ENCODE data around the gene NCK2.

The NCK2 gene

GRCh38 chr2:105937498-105938097 is 192.9 kb downstream of the NCK2 start:
- no peak for DNase-seq (ENCODE audit: low read depth)
- no peak for TF ChIP-seq CTCF (IDR thresholded peaks at IDR 0.05; ENCODE audit: control insufficient read depth, insufficient read depth, low read depth, low read length, missing control alignments)
- H3K4me3 ChIP-seq (ENCODE audit: control insufficient read depth, low read depth, low read length) = no peak overlapping the region
